Calu3 (cell line): ENCODE measurements around the gene AQR. TPM values are rescaled to one million over a fixed set of nuclear protein-coding genes. Genes with fewer than 3 reads are reported as not detected.

Experiments
- BruUV-seq: library from RNA; stranded (reverse); fragments of 400-500 nt; replicated peaks from 2 replicates; lab custom pipeline; 2021; lab: Mats Ljungman, UMichigan
- CTCF ChIA-PET: fragments of 300-600 bp; sonication (Branson Sonifier 250); formaldehyde crosslinking; loops from one replicate; lab custom pipeline; 2022; ENCODE audit warnings: antibody characterized with exemption; lab: Charles Lee
- DNase-seq: peaks from one replicate; pipeline ENCODE4 v3.0.0; 2022
- H3K27ac Mint-ChIP-seq: one replicate; pipeline ENCODE4 v1.8.0; 2022; ENCODE audit warnings: mixed read lengths; ENCODE audit not compliant: unreplicated experiment
- H3K27me3 Mint-ChIP-seq: one replicate; pipeline ENCODE4 v1.8.0; 2022; ENCODE audit warnings: mixed read lengths; ENCODE audit not compliant: unreplicated experiment
- H3K36me3 Mint-ChIP-seq: one replicate; pipeline ENCODE4 v1.8.0; 2022; ENCODE audit warnings: mild to moderate bottlenecking, moderate library complexity, mixed read lengths; ENCODE audit not compliant: insufficient read depth, unreplicated experiment
- H3K4me1 Mint-ChIP-seq: one replicate; pipeline ENCODE4 v1.8.0; 2022; ENCODE audit warnings: mild to moderate bottlenecking, low read depth, mixed read lengths; ENCODE audit not compliant: unreplicated experiment
- H3K4me3 Mint-ChIP-seq: one replicate; pipeline ENCODE4 v1.8.0; 2022; ENCODE audit warnings: mild to moderate bottlenecking, low read depth, moderate library complexity, mixed read lengths; ENCODE audit not compliant: unreplicated experiment
- H3K9me3 Mint-ChIP-seq: one replicate; pipeline ENCODE4 v1.8.0; 2022; ENCODE audit warnings: low read depth, mixed read lengths; ENCODE audit not compliant: unreplicated experiment
- intact Hi-C: fragments of 100-400 bp; cut with micrococcal nuclease; formaldehyde crosslinking; loops from one replicate; pipeline ENCODE4 v1.10.0; 2022; ENCODE audit not compliant: unreplicated experiment
- total RNA-seq: library from RNA; stranded (reverse); gene quantifications from 2 replicates; pipeline ENCODE4 v1.2.3, GENCODE V29; 2022
- TF ChIP-seq, protein P1 (sequence below): fragments of 200-600 bp; IDR thresholded peaks from one replicate; pipeline ENCODE4 v1.8.0; 2022; ENCODE audit warnings: antibody characterized with exemption; ENCODE audit not compliant: unreplicated experiment

The AQR gene
- total RNA-seq, 1 experiment from 2014 or later: 14.7 TPM

DNA sequence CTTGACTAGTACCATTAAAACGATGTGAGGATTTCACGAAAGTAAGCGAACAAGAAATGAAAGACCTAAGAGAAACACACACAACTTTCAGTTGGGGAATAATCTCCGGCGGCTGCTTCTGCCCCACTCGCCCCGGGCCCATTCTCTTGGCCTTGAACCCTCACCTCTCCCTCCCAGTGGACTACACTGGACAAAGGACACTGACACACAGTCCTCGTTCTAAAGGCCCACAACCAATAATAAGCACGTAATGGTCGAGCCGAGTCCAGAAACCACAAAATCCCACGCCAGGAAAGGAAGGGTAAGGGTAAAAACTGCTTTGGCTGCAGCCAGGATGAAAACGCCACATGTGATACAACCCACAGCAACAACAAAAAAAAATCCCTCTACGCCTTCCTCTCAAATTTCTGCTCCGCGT is 18.1 kb upstream of the AQR start:
- BruUV-seq: no TSS peak
- H3K27me3 Mint-ChIP-seq: no peaks in the 10 kb centered on the region
- CTCF ChIA-PET: interaction anchor here (0.8 kb wide), 1 partner anchor 18 kb away, joined by 3 read pairs; the partner anchor contains the start of gene AQR
- DNase-seq: no peak
- TF ChIP-seq, protein P1, sequence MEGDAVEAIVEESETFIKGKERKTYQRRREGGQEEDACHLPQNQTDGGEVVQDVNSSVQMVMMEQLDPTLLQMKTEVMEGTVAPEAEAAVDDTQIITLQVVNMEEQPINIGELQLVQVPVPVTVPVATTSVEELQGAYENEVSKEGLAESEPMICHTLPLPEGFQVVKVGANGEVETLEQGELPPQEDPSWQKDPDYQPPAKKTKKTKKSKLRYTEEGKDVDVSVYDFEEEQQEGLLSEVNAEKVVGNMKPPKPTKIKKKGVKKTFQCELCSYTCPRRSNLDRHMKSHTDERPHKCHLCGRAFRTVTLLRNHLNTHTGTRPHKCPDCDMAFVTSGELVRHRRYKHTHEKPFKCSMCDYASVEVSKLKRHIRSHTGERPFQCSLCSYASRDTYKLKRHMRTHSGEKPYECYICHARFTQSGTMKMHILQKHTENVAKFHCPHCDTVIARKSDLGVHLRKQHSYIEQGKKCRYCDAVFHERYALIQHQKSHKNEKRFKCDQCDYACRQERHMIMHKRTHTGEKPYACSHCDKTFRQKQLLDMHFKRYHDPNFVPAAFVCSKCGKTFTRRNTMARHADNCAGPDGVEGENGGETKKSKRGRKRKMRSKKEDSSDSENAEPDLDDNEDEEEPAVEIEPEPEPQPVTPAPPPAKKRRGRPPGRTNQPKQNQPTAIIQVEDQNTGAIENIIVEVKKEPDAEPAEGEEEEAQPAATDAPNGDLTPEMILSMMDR: no peak
- intact Hi-C loops: no loop called here
- H3K4me3 Mint-ChIP-seq: peak overlapping the region; percentile 78
- peak overlapping the region; percentile 44 for H3K27ac Mint-ChIP-seq
- no peaks in the 10 kb centered on the region for H3K4me1 Mint-ChIP-seq
- H3K36me3 Mint-ChIP-seq: peaks cover 14% of the 10 kb centered on the region
- H3K9me3 Mint-ChIP-seq: no peaks in the 10 kb centered on the region

DNA sequence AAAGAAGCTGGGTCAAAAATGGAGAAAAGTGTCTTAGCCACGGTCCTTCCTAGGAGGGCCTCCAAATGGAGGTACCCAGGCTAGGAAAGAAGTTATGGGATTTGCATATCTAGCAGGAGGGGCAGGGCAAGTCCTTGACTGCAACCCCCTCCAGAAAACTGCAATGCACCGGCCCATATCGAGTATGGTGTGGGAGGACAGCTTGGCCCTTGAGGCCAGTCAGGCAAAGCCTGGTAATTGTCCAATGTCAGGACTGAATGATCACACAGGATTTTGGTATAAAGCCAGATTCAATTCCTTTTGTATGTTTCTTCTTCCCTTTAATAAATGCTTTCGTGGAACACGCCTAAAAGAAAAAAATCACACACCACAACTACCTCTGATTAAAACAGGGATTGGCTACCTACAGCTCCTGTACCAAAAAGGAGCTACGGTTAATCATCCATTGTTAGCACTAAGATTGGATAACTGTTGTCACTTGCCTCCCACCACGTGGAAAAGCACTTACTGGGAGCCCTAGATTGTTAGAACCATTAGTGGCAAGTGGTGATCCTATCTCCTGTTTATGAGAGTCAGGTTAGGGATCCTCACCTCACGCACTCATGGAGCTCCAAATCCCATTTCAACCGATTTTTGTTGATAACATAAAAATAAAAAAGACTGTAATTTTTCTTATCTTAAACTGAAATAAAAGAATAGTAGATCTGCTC is 17.4 kb upstream of the AQR start:
- intact Hi-C loops: no loop called here
- TF ChIP-seq, protein P1: no peak

DNA sequence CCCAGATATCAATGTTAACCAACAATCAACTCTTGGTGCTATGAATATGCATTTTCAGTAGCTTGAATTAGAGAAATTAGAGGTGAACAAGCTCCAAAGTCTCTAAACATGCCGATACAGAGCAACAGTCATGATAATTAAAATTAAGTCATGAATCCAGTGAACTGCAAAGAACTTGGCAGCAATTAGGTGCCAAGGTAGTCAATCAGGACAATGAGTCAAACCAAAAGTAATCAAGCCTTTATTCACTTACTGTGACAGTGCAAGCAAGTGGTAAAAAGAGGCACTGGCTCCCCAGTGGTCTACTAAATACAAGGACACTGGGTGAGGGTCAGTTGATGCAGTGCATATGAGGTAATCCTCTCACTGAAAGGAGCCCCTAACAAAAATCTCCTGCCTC is 16.8 kb upstream of the AQR start:
- Mint-ChIP-seq H3K36me3 (peaks cover 14% of the 10 kb centered on the region), H3K27ac (no peak overlapping the region), H3K4me3 (peak overlapping the region; percentile 78), H3K9me3 (no peaks in the 10 kb centered on the region), H3K4me1 (no peaks in the 10 kb centered on the region), H3K27me3 (no peaks in the 10 kb centered on the region)
- CTCF ChIA-PET: no interaction called here
- TF ChIP-seq, protein P1: no peak
- intact Hi-C loops: no loop called here
- BruUV-seq: no TSS peak
- DNase-seq: no peak

More for the DNA sequence above, 17.4 kb upstream of the AQR start:
- peaks cover 14% of the 10 kb centered on the region for H3K36me3 Mint-ChIP-seq
- H3K4me3 Mint-ChIP-seq: peak overlapping the region; percentile 78
- BruUV-seq: TSS peak; percentile 48
- H3K9me3 Mint-ChIP-seq: no peaks in the 10 kb centered on the region
- no peak for DNase-seq
- H3K4me1 Mint-ChIP-seq: no peaks in the 10 kb centered on the region
- no peak overlapping the region for H3K27ac Mint-ChIP-seq
- no peaks in the 10 kb centered on the region for H3K27me3 Mint-ChIP-seq
- CTCF ChIA-PET: no interaction called here

DNA sequence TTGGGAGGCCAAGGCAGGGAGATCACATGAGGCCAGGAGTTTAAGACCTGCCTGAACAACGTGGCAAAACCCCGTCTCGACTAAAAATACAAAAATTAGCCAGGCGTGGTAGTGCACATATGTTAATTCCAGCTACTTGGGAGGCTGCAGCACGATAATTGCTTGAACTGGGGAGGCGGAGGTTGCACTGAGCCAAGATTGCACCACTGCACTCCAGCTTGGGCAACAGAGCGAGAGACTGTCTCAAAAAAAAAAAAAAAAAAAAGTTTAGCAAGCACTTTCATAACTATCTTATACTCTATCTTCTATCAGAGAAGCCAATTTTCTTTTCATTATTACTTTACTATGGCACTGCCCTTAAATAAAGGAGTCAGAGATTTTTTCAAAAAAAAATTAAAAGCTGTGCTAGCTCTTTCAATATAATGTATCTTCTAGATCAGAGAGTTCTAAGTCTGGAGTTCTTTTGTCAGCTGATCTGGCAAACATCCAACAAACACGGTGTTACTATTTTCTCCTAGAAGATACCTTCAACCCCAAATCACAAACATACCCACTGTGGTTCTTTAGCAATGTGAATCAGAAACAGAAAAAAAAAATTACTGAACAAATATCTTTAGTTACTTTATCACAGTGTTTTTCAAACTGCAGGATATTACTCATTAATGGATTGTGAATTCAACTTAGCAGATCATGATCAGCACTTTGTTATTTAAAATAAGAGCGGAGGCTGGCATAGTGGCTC is 15.5 kb upstream of the AQR start:
- TF ChIP-seq, protein P1: no peak
- CTCF ChIA-PET: interaction anchor here (0.6 kb wide), 1 partner anchor 34 kb away, joined by 3 read pairs; no protein-coding TSS in a partner anchor
- Mint-ChIP-seq H3K27me3 (no peaks in the 10 kb centered on the region), H3K36me3 (peaks cover 14% of the 10 kb centered on the region), H3K9me3 (no peaks in the 10 kb centered on the region), H3K27ac (no peak overlapping the region), H3K4me3 (no peak overlapping the region), H3K4me1 (no peaks in the 10 kb centered on the region)
- DNase-seq: no peak
- intact Hi-C loops: no loop called here
- no TSS peak for BruUV-seq
